A549 (cell line): ENCODE measurements around the gene HDAC6. TPM values are rescaled to one million over a fixed set of nuclear protein-coding genes. Genes with fewer than 3 reads are reported as not detected.

Source experiments
- ATAC-seq, 2 experiments: fragments of 200-7000 bp in 1 of 2; fragments of >200 bp in 1 of 2; cut with Nextera tagmentation in 1 of 2; cut with Tn5 transposase in 1 of 2; 3 replicates each; pipeline versions ENCODE4 v1.8.0 to v1.9.1; 2018 to 2020; ENCODE audit warnings: mild to moderate bottlenecking in 1 of 2, moderate library complexity in 1 of 2
- CTCF ChIA-PET: fragments of 300-600 bp; sonication (Branson Sonifier 250); formaldehyde crosslinking; extraction: SDS; loops from one replicate; lab custom pipeline; 2021; ENCODE audit warnings: antibody characterized with exemption, inconsistent platforms; lab: Yijun Ruan, JAX
- POLR2A ChIA-PET: fragments of 350-600 bp; formaldehyde crosslinking; extraction: SDS; loops from one replicate; lab custom pipeline; 2021; ENCODE audit warnings: antibody characterized with exemption, inconsistent platforms; lab: Yijun Ruan, JAX
- DNase-seq, 2 experiments: peaks; one replicate each; pipeline versions ENCODE4 v3.0.0 to v3.0.0-alpha.2; 2011 to 2016; ENCODE audit warnings: low read depth in 1 of 2, low spot score in 1 of 2
- FAIRE-seq: peaks from 2 replicates; lab custom pipeline; 2011; peaks lifted over from hg19 to GRCh38; lab: Jason Lieb, UNC
- H3K27ac ChIP-seq, 2 experiments: fragments of >200 bp; sonication (Bioruptor Twin); formaldehyde crosslinking; 3 replicates each; pipeline ENCODE4 v1.5.1; 2016 to 2017
- H3K4me1 ChIP-seq: fragments of >200 bp; sonication (Bioruptor Twin); formaldehyde crosslinking; 3 replicates; pipeline ENCODE4 v1.6.1; 2016
- H3K4me2 ChIP-seq: fragments of >200 bp; sonication (Bioruptor Twin); formaldehyde crosslinking; 3 replicates; pipeline ENCODE4 v1.6.1; 2016
- H3K4me3 ChIP-seq: fragments of >200 bp; sonication (Bioruptor Twin); formaldehyde crosslinking; 3 replicates; pipeline ENCODE4 v1.5.1; 2016
- H3K9me3 ChIP-seq: fragments of >200 bp; sonication (Bioruptor Twin); formaldehyde crosslinking; 3 replicates; pipeline ENCODE4 v1.6.1; 2016
- BHLHE40 ChIP-seq: IDR thresholded peaks from 2 replicates; pipeline ENCODE4 v1.6.1; 2012; ENCODE audit warnings: low read depth, low read length, inconsistent platforms
- CEBPB ChIP-seq, 2 experiments: fragments of >200 bp in 1 of 2; sonication (Bioruptor Twin) in 1 of 2; formaldehyde crosslinking in 1 of 2; IDR thresholded peaks; 2 replicates each; pipeline ENCODE4 v1.6.1; 2012 to 2016
- CHD4 ChIP-seq: fragments of 200-600 bp; sonication (generic); IDR thresholded peaks from 2 replicates; pipeline ENCODE4 v1.6.1; 2016; ENCODE audit warnings: antibody characterized with exemption, mild to moderate bottlenecking, borderline replicate concordance
- EHMT2 ChIP-seq: fragments of 200-600 bp; sonication (generic); IDR thresholded peaks from 2 replicates; pipeline ENCODE4 v1.6.1; 2016; ENCODE audit warnings: antibody characterized with exemption, low read depth, mild to moderate bottlenecking, moderate library complexity
- ESRRA ChIP-seq: fragments of 150-350 bp; IDR thresholded peaks from 2 replicates; pipeline ENCODE4 v1.6.1; 2014; ENCODE audit warnings: mild to moderate bottlenecking, low read length, borderline replicate concordance
- FOXS1 ChIP-seq: fragments of 250-450 bp; sonication (Bioruptor Pico); IDR thresholded peaks from 2 replicates; pipeline ENCODE4 v1.5.0; 2020; ENCODE audit warnings: mild to moderate bottlenecking, moderate library complexity
- HEYL ChIP-seq: fragments of 250-450 bp; sonication (Bioruptor Pico); IDR thresholded peaks from 2 replicates; pipeline ENCODE4 v1.8.0; 2021; ENCODE audit warnings: mild to moderate bottlenecking, moderate library complexity
- HOXB13 ChIP-seq: fragments of 250-450 bp; sonication (Bioruptor Pico); IDR thresholded peaks from 2 replicates; pipeline ENCODE4 v1.5.0; 2020; ENCODE audit warnings: low read depth, mild to moderate bottlenecking, moderate library complexity
- KDM1A ChIP-seq: fragments of 200-600 bp; sonication (generic); IDR thresholded peaks from 2 replicates; pipeline ENCODE4 v1.6.1; 2016; ENCODE audit warnings: low read depth, mild to moderate bottlenecking
- MYC ChIP-seq: IDR thresholded peaks from 2 replicates; pipeline ENCODE4 v1.6.1; 2012; ENCODE audit warnings: mild to moderate bottlenecking, inconsistent platforms, low read length, improper control_type of control experiment, borderline replicate concordance
- PBX3 ChIP-seq: IDR thresholded peaks from 2 replicates; pipeline ENCODE4 v1.6.1; 2012
- PHF8 ChIP-seq: fragments of 200-600 bp; sonication (generic); IDR thresholded peaks from 2 replicates; pipeline ENCODE4 v1.6.1; 2016; ENCODE audit warnings: low read depth, mild to moderate bottlenecking, antibody characterized with exemption, moderate library complexity, borderline replicate concordance
- RAD21 ChIP-seq, 2 experiments: fragments of >200 bp in 1 of 2; sonication (Bioruptor Twin) in 1 of 2; formaldehyde crosslinking in 1 of 2; IDR thresholded peaks in 1 of 2; conservative IDR thresholded peaks in 1 of 2; 2 replicates in 1 of 2; 3 replicates in 1 of 2; pipeline ENCODE4 v1.6.1; 2012 to 2018; ENCODE audit warnings: inconsistent platforms in 1 of 2
- RCOR1 ChIP-seq: fragments of 150-350 bp; IDR thresholded peaks from 2 replicates; pipeline ENCODE4 v1.6.1; 2014; ENCODE audit warnings: antibody characterized with exemption, low read length, low read depth
- SMC3 ChIP-seq: fragments of >200 bp; sonication (Bioruptor Twin); formaldehyde crosslinking; IDR thresholded peaks from 3 replicates; pipeline ENCODE4 v1.6.1; 2018; ENCODE audit warnings: inconsistent platforms
- SREBF2 ChIP-seq: fragments of 450-650 bp; IDR thresholded peaks from 2 replicates; pipeline ENCODE4 v1.6.1; 2014; ENCODE audit warnings: mild to moderate bottlenecking, moderate library complexity
- ZNF302 ChIP-seq: fragments of 250-450 bp; sonication (Bioruptor Pico); IDR thresholded peaks from 2 replicates; pipeline ENCODE4 v1.9.0; 2021; ENCODE audit warnings: inconsistent platforms, mild to moderate bottlenecking, moderate library complexity
- ZSCAN20 ChIP-seq: fragments of 250-450 bp; sonication (Bioruptor Pico); IDR thresholded peaks from 2 replicates; pipeline ENCODE4 v1.8.0; 2022; ENCODE audit warnings: mild to moderate bottlenecking, moderate library complexity
- WGBS: methylation state at CpG from one replicate; pipeline ENCODE4 v1.1.6; 2017; ENCODE audit errors: missing lambda C conversion rate; 5-methylcytosine and 5-hydroxymethylcytosine counted together
- polyA plus RNA-seq, 4 experiments: library from polyadenylated mRNA; depleted of rRNA in 3 of 4; stranded (reverse); fragments of >200 nt; fragmentation: RNase III in 1 of 4; extraction: RNeasy Plus Mini Kit Qiagen cat#74134 plus additional on column Dnase treatment in 1 of 4; gene quantifications; 2 replicates in 3 of 4; 3 replicates in 1 of 4; pipeline ENCODE4 v1.2.3, GENCODE V29; 2011 to 2017
- TF ChIP-seq, protein P1 (sequence below): fragments of 450-650 bp; IDR thresholded peaks from 2 replicates; pipeline ENCODE4 v1.6.1; 2014; ENCODE audit warnings: antibody characterized with exemption
- TF ChIP-seq, protein P2 (sequence below): fragments of 150-350 bp; IDR thresholded peaks from 2 replicates; pipeline ENCODE4 v1.6.1; 2014; ENCODE audit warnings: low read depth, mild to moderate bottlenecking, low read length
- TF ChIP-seq, protein P3 (sequence below): IDR thresholded peaks from 2 replicates; pipeline ENCODE4 v1.6.1; 2012; ENCODE audit warnings: low read depth, borderline replicate concordance

The HDAC6 gene
- polyA plus RNA-seq, 2 of the 4 experiments (the other 2 are of a cell fraction) = 50.6 to 52.1 TPM

DNA sequence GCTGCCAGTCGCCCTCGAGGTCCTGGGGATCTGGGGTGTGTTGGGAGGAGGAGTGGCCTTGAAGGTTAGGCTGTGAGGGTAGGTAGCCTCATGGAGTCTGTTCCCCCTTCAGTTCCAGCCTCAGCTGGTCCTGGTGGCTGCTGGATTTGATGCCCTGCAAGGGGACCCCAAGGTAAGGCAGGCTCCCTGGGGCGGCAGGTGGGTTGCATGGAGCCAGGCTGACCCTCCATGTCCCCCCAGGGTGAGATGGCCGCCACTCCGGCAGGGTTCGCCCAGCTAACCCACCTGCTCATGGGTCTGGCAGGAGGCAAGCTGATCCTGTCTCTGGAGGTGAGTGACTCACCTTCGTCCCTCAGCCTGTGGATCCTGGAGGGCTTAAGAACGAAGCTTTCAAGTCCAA is 12.9 kb downstream of the HDAC6 start:
- H3K4me2 ChIP-seq = no peak overlapping the region
- TF ChIP-seq, protein P1, sequence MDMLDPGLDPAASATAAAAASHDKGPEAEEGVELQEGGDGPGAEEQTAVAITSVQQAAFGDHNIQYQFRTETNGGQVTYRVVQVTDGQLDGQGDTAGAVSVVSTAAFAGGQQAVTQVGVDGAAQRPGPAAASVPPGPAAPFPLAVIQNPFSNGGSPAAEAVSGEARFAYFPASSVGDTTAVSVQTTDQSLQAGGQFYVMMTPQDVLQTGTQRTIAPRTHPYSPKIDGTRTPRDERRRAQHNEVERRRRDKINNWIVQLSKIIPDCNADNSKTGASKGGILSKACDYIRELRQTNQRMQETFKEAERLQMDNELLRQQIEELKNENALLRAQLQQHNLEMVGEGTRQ = no peak
- TF ChIP-seq HEYL (no peak), RCOR1 (no peak), SREBF2 (no peak), CHD4 (no peak), PBX3 (no peak), RAD21 (conservative IDR thresholded peaks at IDR 0.05 in 1 of 2, IDR thresholded peaks at IDR 0.05 in 1 of 2) (no peak), PHF8 (no peak), MYC (no peak), EHMT2 (no peak), FOXS1 (no peak), BHLHE40 (no peak), CEBPB (IDR thresholded peaks at IDR 0.05) (no peak), SMC3 (no peak), HOXB13 (no peak), ZSCAN20 (CRISPR knock-in tag) (no peak), ESRRA (no peak), KDM1A (no peak)
- TF ChIP-seq, protein P2, sequence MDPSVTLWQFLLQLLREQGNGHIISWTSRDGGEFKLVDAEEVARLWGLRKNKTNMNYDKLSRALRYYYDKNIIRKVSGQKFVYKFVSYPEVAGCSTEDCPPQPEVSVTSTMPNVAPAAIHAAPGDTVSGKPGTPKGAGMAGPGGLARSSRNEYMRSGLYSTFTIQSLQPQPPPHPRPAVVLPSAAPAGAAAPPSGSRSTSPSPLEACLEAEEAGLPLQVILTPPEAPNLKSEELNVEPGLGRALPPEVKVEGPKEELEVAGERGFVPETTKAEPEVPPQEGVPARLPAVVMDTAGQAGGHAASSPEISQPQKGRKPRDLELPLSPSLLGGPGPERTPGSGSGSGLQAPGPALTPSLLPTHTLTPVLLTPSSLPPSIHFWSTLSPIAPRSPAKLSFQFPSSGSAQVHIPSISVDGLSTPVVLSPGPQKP = no peak
- TF ChIP-seq, protein P3, sequence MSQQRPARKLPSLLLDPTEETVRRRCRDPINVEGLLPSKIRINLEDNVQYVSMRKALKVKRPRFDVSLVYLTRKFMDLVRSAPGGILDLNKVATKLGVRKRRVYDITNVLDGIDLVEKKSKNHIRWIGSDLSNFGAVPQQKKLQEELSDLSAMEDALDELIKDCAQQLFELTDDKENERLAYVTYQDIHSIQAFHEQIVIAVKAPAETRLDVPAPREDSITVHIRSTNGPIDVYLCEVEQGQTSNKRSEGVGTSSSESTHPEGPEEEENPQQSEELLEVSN = no peak
- TF ChIP-seq, all 56 proteins: peak for 0
- no peak for FAIRE-seq

DNA sequence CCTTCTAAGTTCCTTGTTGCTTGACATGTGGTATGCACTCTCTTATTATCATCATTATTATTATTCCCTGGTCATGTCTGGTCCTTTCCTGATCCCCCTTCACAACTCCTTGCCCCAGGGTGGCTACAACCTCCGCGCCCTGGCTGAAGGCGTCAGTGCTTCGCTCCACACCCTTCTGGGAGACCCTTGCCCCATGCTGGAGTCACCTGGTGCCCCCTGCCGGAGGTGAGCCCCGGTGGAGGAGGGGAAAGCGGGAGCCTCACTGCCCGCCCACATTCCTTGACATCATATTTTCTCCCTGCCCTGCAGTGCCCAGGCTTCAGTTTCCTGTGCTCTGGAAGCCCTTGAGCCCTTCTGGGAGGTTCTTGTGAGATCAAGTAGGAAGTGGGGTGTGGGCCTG is 13.4 kb downstream of the HDAC6 start:
- CTCF ChIA-PET = no interaction called here
- Histone ChIP-seq H3K4me1 (no peaks in the 10 kb centered on the region), H3K9me3 (no peaks in the 10 kb centered on the region)
- TF ChIP-seq CEBPB (IDR thresholded peaks at IDR 0.05) (no peak), ZNF302 (CRISPR knock-in tag) (no peak)
- TF ChIP-seq, all 56 proteins: peak for 0
- POLR2A ChIA-PET = no interaction called here
- WGBS = 90% methylated on average over 8 of the region's 8 CpGs
- ATAC-seq = no peak
- DNase-seq = no peak
- H3K27ac ChIP-seq = no peak overlapping the region
- no peak overlapping the region for H3K4me2 ChIP-seq
- FAIRE-seq = no peak
- H3K4me3 ChIP-seq = no peak overlapping the region

More for the DNA sequence above, 12.9 kb downstream of the HDAC6 start:
- POLR2A ChIA-PET = no interaction called here
- CTCF ChIA-PET = interaction anchor here (0.6 kb wide), 1 partner anchor 14 kb away, joined by 3 read pairs; no protein-coding TSS in a partner anchor
- 79% methylated on average over 3 of the region's 8 CpGs for WGBS
- DNase-seq (no peak), ATAC-seq (no peak)
- Histone ChIP-seq H3K9me3 (no peaks in the 10 kb centered on the region), H3K4me3 (no peak overlapping the region), H3K4me1 (no peaks in the 10 kb centered on the region), H3K27ac (no peak overlapping the region)
